H9 (cell line): ENCODE data around the gene RSPO1. TPM values are rescaled to one million over a fixed set of nuclear protein-coding genes. Genes with fewer than 3 reads are reported as not detected.

Experiments
- DNase-seq: peaks from one replicate; pipeline ENCODE4 v3.0.0-alpha.2; 2017
- H2AFZ ChIP-seq: one replicate; pipeline ENCODE4 v1.6.1; 2013; ENCODE audit warnings: mild to moderate bottlenecking, low read length, control low read depth, moderate library complexity
- H2AK5ac ChIP-seq: 2 replicates; pipeline ENCODE4 v1.6.1; 2013; ENCODE audit warnings: low read length, control low read depth, mixed read lengths; ENCODE audit not compliant: insufficient read length
- H2BK120ac ChIP-seq: one replicate; pipeline ENCODE4 v1.6.1; 2013; ENCODE audit warnings: low read depth, mild to moderate bottlenecking, low read length, control low read depth, inconsistent platforms; ENCODE audit not compliant: poor library complexity, severe bottlenecking
- H2BK12ac ChIP-seq: 2 replicates; pipeline ENCODE4 v1.6.1; 2013; ENCODE audit warnings: low read length, control low read depth, mixed read lengths, low read depth; ENCODE audit not compliant: insufficient read length
- H2BK15ac ChIP-seq: 2 replicates; pipeline ENCODE4 v1.6.1; 2013; ENCODE audit warnings: low read depth, low read length, control low read depth
- H2BK20ac ChIP-seq: one replicate; pipeline ENCODE4 v1.6.1; 2013; ENCODE audit warnings: low read depth, mild to moderate bottlenecking, low read length, control low read depth, inconsistent platforms; ENCODE audit not compliant: poor library complexity, severe bottlenecking
- H2BK5ac ChIP-seq: 2 replicates; pipeline ENCODE4 v1.6.1; 2013; ENCODE audit warnings: low read length, control low read depth, mixed read lengths; ENCODE audit not compliant: insufficient read length
- H3K14ac ChIP-seq: 2 replicates; pipeline ENCODE4 v1.6.1; 2013; ENCODE audit warnings: low read length, control low read depth; ENCODE audit not compliant: insufficient read depth
- H3K18ac ChIP-seq: 2 replicates; pipeline ENCODE4 v1.6.1; 2013; ENCODE audit warnings: low read depth, mild to moderate bottlenecking, mixed read lengths, low read length, control low read depth; ENCODE audit not compliant: insufficient read length
- H3K23ac ChIP-seq: 2 replicates; pipeline ENCODE4 v1.6.1; 2013; ENCODE audit warnings: low read length, control low read depth, mixed read lengths, low read depth; ENCODE audit not compliant: insufficient read length
- H3K23me2 ChIP-seq: 2 replicates; pipeline ENCODE4 v1.6.1; 2013; ENCODE audit warnings: low read depth, mild to moderate bottlenecking, mixed read lengths, low read length, control low read depth; ENCODE audit not compliant: insufficient read length, poor library complexity, severe bottlenecking
- H3K27ac ChIP-seq: 2 replicates; pipeline ENCODE4 v1.5.1; 2013; ENCODE audit warnings: low read length, control low read depth, mixed read lengths, low read depth; ENCODE audit not compliant: insufficient read length
- H3K27me3 ChIP-seq: 2 replicates; pipeline ENCODE4 v1.6.1; 2013; ENCODE audit warnings: low read length, control low read depth, inconsistent platforms; ENCODE audit not compliant: insufficient read depth
- H3K4ac ChIP-seq: 2 replicates; pipeline ENCODE4 v1.6.1; 2013; ENCODE audit warnings: low read depth, mild to moderate bottlenecking, control low read depth, inconsistent platforms, low read length, moderate library complexity
- H3K4me1 ChIP-seq: 2 replicates; pipeline ENCODE4 v1.6.1; 2013; ENCODE audit warnings: low read length, control low read depth, inconsistent platforms; ENCODE audit not compliant: insufficient read depth
- H3K4me2 ChIP-seq: 2 replicates; pipeline ENCODE4 v1.6.1; 2013; ENCODE audit warnings: low read length, control low read depth, mixed read lengths; ENCODE audit not compliant: insufficient read length, insufficient read depth
- H3K56ac ChIP-seq: 2 replicates; pipeline ENCODE4 v1.6.1; 2013; ENCODE audit warnings: low read depth, mild to moderate bottlenecking, mixed read lengths, low read length, control low read depth; ENCODE audit not compliant: insufficient read length
- H3K79me1 ChIP-seq: 2 replicates; pipeline ENCODE4 v1.6.1; 2013; ENCODE audit warnings: low read depth, mild to moderate bottlenecking, moderate library complexity, low read length, control low read depth, inconsistent platforms; ENCODE audit not compliant: insufficient read depth, poor library complexity, severe bottlenecking
- H3K79me2 ChIP-seq: 2 replicates; pipeline ENCODE4 v1.6.1; 2013; ENCODE audit warnings: low read length, control low read depth, inconsistent platforms; ENCODE audit not compliant: insufficient read depth
- H3K9ac ChIP-seq: 2 replicates; pipeline ENCODE4 v1.6.1; 2013; ENCODE audit warnings: low read length, control low read depth, mixed read lengths; ENCODE audit not compliant: insufficient read length; ENCODE audit errors: extremely low read depth
- H3K9me3 ChIP-seq: one replicate; pipeline ENCODE4 v1.6.1; 2013; ENCODE audit warnings: low read depth, low read length, inconsistent platforms; ENCODE audit not compliant: control insufficient read depth
- H3T11ph ChIP-seq: one replicate; pipeline ENCODE4 v1.6.1; 2013; ENCODE audit warnings: mild to moderate bottlenecking, low read length, control low read depth, inconsistent platforms
- H4K20me1 ChIP-seq: one replicate; pipeline ENCODE4 v1.6.1; 2013; ENCODE audit not compliant: control insufficient read depth, insufficient read length, insufficient read depth
- H4K5ac ChIP-seq: 2 replicates; pipeline ENCODE4 v1.6.1; 2013; ENCODE audit warnings: low read depth, mild to moderate bottlenecking, mixed read lengths, low read length, control low read depth; ENCODE audit not compliant: insufficient read length
- H4K8ac ChIP-seq: replicated peaks from 2 replicates; pipeline ENCODE4 v1.6.1; 2013; ENCODE audit warnings: low read length, control low read depth, mixed read lengths, low read depth; ENCODE audit not compliant: insufficient read length
- H4K91ac ChIP-seq: 2 replicates; pipeline ENCODE4 v1.6.1; 2013; ENCODE audit warnings: low read depth, mild to moderate bottlenecking, moderate library complexity, mixed read lengths, low read length, control low read depth; ENCODE audit not compliant: insufficient read length
- H3K27ac Mint-ChIP-seq, 3 experiments: 2 replicates in 2 of 3; 3 replicates in 1 of 3; pipeline ENCODE4 v1.8.0; 2020 to 2021; ENCODE audit warnings: mixed read lengths in 3 of 3, mild to moderate bottlenecking in 1 of 3, moderate library complexity in 1 of 3
- H3K27me3 Mint-ChIP-seq: 2 replicates; pipeline ENCODE4 v1.8.0; 2021; ENCODE audit warnings: low read depth, mild to moderate bottlenecking, moderate library complexity, mixed read lengths
- H3K36me3 Mint-ChIP-seq, 3 experiments: 2 replicates in 2 of 3; 3 replicates in 1 of 3; pipeline ENCODE4 v1.8.0; 2020 to 2021; ENCODE audit warnings: low read depth in 3 of 3, mixed read lengths in 3 of 3; ENCODE audit not compliant: insufficient read depth in 1 of 3
- H3K4me1 Mint-ChIP-seq, 2 experiments: 2 replicates each; pipeline ENCODE4 v1.8.0; 2020; ENCODE audit warnings: mixed read lengths in 2 of 2
- H3K4me3 Mint-ChIP-seq, 2 experiments: 2 replicates in 1 of 2; 3 replicates in 1 of 2; pipeline ENCODE4 v1.8.0; 2020 to 2021; ENCODE audit warnings: mild to moderate bottlenecking in 2 of 2, mixed read lengths in 2 of 2, moderate library complexity in 1 of 2
- H3K9me3 Mint-ChIP-seq, 2 experiments: 2 replicates in 1 of 2; 3 replicates in 1 of 2; pipeline ENCODE4 v1.8.0; 2020; ENCODE audit warnings: mild to moderate bottlenecking in 2 of 2, mixed read lengths in 2 of 2, moderate library complexity in 1 of 2
- WGBS: extraction: QIAGEN DNeasy Blood & Tissue Kit; methylation state at CpG from one replicate; pipeline ENCODE4 v1.1.7; 2013; ENCODE audit warnings: missing lambda C conversion rate, low lambda C conversion rate, mixed read lengths; ENCODE audit not compliant: insufficient read length; ENCODE audit errors: extremely low coverage; 5-methylcytosine and 5-hydroxymethylcytosine counted together
- total RNA-seq: library from RNA; stranded (reverse); gene quantifications from 2 replicates; pipeline ENCODE4 v1.2.1, GENCODE V29; 2021
- TF ChIP-seq, protein P1 (sequence below): fragments of 200-600 bp; sonication (generic); conservative IDR thresholded peaks from 3 replicates; pipeline ENCODE4 v1.8.0; 2021; ENCODE audit warnings: antibody characterized with exemption, mild to moderate bottlenecking

The RSPO1 gene
- total RNA-seq, 1 experiment from 2014 or later: 0.35 TPM

DNA sequence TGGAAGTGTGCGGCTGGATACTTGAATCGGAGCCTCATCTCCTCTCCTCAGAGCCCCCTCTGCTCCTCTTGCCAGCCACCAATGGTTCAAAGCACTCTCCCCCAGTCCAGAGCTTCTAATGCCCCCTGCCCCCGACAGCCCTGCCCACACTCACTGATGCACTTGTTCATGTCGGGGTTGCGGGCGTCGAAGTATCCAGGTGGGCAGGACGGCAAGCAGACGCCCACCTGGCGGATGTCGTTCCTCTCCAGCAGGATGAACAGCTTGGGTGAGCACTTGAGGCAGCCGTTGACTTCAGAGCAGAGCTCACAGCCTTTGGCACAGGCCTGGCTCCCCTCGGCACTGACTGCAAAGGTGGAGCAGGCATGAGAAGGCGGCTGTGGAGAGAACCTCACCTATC is 18.4 kb downstream of the RSPO1 start:
- no peaks in the 10 kb centered on the region; the same call in 1 of the 2 replicates for H3K27me3 ChIP-seq
- peaks cover 78% of the 10 kb centered on the region for H3K27me3 Mint-ChIP-seq

More for the DNA sequence above, 18.4 kb downstream of the RSPO1 start:
- Histone ChIP-seq H2BK20ac (no peak overlapping the region), H3K4me2 (no peak overlapping the region), H3K9ac (no peak overlapping the region), H3K23ac (no peak overlapping the region), H3T11ph (no peak overlapping the region), H2BK120ac (no peak overlapping the region), H2BK15ac (no peak overlapping the region), H3K56ac (no peak overlapping the region), H4K5ac (no peak overlapping the region), H2BK5ac (no peak overlapping the region), H4K20me1 (no peaks in the 10 kb centered on the region), H3K27ac (no peak overlapping the region), H3K79me2 (no peaks in the 10 kb centered on the region), H3K9me3 (no peaks in the 10 kb centered on the region), H3K4me1 (no peaks in the 10 kb centered on the region), H4K91ac (no peak overlapping the region), H2AFZ (no peak overlapping the region), H4K8ac (no peak overlapping the region), H3K18ac (no peak overlapping the region), H2BK12ac (no peak overlapping the region), H3K23me2 (no peaks in the 10 kb centered on the region), H2AK5ac (no peak overlapping the region), H3K4ac (no peak overlapping the region), H3K14ac (no peak overlapping the region), H3K79me1 (no peaks in the 10 kb centered on the region)
- TF ChIP-seq, protein P1, sequence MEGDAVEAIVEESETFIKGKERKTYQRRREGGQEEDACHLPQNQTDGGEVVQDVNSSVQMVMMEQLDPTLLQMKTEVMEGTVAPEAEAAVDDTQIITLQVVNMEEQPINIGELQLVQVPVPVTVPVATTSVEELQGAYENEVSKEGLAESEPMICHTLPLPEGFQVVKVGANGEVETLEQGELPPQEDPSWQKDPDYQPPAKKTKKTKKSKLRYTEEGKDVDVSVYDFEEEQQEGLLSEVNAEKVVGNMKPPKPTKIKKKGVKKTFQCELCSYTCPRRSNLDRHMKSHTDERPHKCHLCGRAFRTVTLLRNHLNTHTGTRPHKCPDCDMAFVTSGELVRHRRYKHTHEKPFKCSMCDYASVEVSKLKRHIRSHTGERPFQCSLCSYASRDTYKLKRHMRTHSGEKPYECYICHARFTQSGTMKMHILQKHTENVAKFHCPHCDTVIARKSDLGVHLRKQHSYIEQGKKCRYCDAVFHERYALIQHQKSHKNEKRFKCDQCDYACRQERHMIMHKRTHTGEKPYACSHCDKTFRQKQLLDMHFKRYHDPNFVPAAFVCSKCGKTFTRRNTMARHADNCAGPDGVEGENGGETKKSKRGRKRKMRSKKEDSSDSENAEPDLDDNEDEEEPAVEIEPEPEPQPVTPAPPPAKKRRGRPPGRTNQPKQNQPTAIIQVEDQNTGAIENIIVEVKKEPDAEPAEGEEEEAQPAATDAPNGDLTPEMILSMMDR: no peak
- Mint-ChIP-seq H3K4me3 (no peak overlapping the region), H3K27ac (no peak overlapping the region; a peak in 1 of 7 replicates), H3K9me3 (no peaks in the 10 kb centered on the region), H3K4me1 (peaks cover 0 to 3% of the 10 kb centered on the region in 2 experiments; a peak in 1 of 4 replicates), H3K36me3 (no peaks in the 10 kb centered on the region)
- no CpG with 5 or more reads among the region's 14 CpGs for WGBS
- no peak for DNase-seq
